H4 (cell line): ENCODE results near the gene SORCS1. TPM values are rescaled to one million over a fixed set of nuclear protein-coding genes. Genes with fewer than 3 reads are reported as not detected.

Source experiments
- DNase-seq: peaks from one replicate; pipeline ENCODE4 v3.0.0-alpha.2; 2015; ENCODE audit warnings: low spot score
- total RNA-seq: library from RNA; depleted of rRNA; stranded (reverse); fragments of >200 nt; shearing (Covaris generic); gene quantifications from 2 replicates; pipeline ENCODE4 v1.2.3, GENCODE V29; 2014; rRNA removed

SORCS1 gene
- 0.35 TPM in 1 of 2 replicates, not detected in the other for total RNA-seq

DNA sequence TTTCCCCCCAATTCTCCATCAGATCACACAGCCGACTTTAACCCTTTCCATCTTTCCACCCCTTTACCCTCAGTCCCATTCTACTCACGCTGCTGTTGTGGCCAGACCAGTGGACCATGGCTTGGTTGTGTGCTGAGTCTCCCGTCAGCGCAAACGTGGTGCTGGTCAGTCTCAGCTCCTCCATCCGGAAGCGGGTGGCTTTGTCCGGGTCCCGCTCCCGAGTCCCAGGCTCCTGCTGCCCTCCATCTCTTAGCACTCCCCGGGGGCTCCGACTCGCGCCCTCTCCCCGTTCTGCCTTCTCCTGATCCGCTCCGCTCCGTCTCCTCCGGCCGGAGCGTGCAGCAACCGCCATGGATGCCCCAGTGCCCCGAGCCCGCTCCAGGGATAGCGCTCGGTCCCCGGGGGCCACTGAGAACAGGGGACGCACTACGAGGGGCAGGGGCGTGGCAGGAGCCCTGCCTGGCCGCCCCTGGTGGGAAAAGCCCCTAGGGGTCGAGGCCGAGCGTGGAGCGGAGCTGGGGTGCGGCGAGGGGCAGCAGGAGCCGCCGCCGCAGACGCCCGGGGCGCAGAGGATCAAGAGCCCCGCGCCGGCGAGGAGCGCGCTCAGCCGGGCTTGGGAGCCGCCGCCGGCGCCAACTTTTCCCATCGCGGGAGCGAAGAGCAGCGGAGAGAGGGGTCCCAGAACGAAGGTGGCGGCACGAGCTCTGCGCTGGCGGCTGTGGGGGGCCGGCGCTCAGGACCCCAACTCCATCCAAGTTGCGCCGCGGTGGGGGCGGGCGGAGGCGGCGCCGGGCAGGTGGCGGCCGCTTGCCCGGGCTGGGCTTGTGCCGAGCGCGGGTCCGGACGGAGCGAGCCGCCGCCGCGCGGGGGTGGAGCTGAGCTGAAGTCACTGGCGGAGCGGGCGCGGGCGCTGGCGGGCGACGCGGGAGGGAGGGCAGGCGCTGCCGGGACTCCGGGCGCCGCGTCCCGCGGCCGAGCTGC is at the start of gene SORCS1:
TSS of gene SORCS1 (minus strand) at position 826 of the 981 bp plus-strand sequence.
- no peak for DNase-seq

DNA sequence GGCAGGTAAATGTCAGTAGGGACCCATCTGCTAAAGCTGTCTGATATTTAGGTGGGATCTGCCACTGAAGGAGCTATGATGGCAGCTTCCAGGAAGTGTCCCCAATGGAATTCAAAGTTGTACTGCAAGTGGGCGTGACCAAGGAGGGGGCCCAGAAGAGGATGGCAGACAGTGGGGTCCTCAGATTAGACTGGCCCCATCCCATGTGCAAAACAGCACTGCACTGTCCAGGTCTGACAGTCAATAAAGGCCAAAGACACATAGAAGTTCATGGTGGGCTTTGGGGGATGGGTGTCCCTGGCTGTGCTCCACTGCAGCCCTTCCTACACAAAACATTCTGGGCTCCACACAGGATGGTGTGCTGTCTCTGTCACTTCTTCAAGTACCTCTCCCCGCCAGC is 49.8 kb upstream of the SORCS1 start:
- no peak for DNase-seq

DNA sequence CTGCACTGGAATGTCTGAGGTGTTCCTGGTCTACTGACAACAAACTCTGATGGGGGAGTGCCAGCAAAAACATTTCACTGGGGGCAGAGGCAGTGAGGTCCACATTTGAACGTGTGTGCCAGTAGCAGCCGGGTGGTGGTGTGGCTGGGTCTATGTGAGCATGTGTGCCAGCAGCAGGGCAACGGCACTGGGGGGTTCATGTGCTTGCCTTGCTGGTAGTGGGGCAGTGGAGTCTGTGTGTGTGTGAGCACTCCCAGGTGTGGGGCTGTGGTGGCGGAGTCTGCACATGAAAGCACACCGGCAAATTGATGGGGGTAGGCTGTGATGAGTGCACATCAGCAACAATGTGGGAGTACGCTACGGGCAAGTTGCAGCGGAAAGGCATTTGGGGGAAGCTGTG is 49.4 kb upstream of the SORCS1 start:
- DNase-seq, result no peak

DNA sequence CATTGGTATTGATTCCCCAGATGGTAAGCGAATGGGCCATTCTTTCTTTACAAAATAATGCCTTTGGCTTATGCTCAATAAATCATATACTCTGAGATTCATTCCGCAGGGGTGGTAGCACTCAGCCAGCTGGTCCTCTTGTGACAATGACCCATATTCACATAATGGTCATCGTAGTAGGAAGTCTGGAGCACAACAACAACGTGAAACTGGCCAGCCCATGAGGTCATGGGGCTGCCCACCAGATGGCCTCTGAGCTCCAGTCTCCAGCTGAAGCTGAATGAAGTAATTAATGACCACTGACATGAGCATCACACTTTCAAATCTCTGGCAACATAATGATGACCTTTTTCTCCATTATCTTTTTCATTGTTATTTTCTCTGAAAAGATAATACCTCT is 42.3 kb upstream of the SORCS1 start:
- DNase-seq, result no peak

DNA sequence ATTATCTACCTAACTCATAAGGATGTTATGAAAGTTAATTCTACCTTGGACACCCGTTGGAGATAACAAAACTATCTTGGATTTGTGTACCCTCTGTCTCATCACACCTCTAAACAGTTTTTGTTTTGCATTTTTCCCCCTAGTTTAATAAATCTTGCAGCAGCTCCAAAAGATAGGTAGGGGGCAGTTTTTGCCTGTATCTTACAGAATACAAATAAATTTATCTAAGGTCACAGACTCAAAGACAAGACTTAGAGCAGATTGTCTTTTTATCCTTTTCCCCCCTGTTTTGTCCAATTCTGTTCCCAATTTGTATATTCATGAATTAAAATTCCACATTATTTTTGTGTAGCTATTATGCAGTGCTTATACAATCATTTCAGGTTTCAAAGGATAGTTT is 5.0 kb upstream of the SORCS1 start:
- no peak for DNase-seq

DNA sequence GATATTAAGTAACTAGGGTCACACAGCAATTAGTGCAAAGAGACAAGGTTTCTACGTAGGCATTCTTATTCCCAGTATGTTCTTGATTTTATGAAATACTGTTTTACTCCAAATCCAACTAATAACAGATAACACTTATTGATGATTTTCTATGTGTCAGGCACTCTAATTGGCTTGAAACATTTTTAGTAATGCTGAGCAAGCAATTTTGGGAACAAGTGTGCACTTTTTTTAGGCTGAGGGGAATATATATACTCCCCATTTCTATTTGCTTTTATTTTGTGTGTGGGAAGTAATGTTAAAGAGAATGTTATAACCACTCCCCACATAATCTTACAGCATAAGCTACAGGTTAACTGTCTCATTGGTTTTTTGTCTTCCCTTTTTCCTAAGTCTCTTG is 4.2 kb upstream of the SORCS1 start:
- no peak for DNase-seq

DNA sequence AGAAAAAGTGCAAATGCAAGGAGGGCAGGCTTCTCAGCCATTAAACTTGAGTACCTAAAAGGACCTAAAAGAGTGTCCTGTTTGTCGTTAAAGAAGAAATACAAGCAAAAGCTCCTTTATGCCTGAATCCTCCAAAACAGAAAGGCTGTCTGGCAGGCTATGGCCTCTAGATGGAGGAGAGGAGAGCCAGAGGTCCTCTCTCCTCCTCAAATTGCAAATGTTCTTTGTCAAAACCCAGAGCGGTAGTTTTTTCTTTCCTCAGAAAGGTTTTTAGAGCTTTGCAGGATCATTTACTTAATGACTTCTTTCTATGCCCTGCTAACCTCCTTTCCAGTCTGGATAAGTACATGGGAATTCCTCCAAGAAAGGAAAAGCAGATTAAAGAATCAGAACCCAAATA is 1.9 kb upstream of the SORCS1 start:
- DNase-seq, result no peak

DNA sequence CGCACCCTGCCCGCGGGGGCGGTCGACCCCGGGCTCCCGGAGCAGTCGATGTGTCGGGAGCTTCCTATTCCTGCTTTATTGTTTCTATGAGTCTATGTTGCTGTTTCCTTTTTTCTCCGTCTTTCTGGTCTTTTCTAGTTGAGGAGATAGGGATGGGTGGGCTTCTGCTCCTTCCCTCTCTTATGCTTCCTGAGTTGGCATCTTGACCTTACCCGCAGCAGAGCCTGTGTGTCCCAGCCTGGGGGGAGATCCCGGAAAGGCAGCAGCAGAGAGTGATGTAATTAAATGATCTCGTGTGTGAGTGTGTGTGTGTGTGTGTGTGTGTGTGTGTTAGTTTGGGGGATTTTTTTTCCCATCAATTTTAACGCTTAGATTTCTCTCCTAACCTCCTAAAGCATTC is 486 bp upstream of the SORCS1 start:
- DNase-seq, result no peak

DNA sequence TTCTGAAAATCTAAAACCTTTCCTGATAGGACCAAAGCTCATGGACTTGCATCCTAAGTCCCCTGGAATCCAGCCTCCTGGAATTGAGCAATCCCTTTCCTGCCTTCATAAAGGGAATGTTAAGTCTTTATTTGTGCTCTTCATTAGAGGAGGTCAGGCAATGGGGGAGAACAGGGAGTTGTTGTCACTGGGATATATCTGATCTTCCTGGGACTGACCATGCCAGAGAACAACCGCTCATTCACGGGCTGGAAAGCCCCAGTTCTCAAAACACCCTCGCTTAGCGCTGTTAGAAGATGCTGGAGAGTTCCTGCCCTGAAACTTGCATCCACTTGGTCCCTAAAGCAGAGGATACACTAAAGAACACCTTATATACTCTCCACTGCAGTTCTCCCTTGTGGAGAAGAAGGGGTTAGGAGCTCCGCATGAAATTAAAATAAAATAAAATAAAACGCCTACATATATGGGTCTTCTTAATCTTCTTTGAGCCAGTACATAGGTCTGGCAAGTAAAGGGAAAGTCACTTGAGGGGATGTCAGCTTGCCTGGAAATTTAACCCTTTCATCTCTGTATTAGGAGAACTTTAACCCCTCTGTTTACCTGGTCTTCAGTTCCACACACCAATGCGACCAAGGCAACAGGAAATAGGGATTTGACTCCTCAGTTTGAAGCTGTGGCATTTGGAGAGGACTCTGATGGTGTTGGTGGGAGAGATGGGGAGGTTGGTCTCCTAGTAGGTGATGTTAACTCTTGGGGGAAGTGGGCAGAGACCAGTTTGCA is 1.2 kb downstream of the SORCS1 start:
- no peak for DNase-seq

DNA sequence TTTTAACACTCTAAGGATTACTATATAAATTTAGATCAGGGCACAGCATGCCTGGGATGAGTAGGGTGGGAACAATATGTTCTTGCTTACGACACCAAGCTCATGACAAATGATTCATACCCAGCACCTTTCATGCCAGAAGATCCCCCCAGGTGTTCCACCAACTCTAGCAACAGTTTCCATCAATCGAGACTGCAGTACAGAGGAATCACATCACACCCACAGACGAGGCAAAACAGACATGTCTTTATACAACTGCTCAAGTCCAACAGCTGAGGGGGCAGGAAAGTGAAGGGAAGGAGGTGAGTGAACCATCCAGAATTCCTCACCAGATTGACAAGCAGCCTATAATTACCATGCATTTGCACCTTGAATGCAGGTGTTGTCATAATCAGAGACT is 3.6 kb downstream of the SORCS1 start:
- no peak for DNase-seq

DNA sequence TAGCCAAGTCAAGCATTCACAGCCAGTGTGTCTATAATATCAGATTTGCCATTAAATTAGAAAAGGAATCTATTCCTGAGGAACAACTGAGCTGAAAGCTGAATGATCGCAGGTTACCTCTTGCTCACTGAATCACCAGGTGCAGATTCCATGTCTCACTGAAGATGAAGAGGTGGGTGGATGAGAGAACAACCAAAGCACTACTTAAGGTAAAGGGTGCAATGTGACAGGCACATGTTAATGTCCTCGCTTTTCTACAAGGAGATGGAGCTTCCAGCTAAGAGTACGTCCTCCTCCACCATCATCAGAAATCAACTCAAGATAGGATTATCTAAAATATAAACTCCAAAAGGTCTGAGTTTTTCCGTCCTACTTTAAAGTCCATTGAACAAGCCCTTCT is 4.6 kb downstream of the SORCS1 start:
- DNase-seq, result no peak

DNA sequence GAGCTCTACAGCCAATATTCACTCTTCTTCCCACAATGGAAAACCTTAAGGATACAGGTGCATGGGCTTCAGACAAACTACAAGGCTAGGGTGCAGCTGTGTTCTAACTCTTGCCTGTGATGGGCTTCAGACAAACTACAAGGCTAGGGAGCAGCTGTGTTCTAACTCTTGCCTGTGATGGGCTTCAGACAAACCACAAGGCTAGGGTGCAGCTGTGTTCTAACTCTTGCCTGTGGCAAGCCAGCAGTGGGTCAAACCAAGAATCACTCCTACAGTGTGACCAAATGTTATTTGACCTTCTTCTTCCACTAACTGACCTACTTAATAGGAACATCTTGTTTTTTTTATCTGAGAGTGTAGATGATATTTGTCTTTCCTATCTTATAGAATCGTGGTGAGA is 7.4 kb downstream of the SORCS1 start:
- DNase-seq, result no peak

DNA sequence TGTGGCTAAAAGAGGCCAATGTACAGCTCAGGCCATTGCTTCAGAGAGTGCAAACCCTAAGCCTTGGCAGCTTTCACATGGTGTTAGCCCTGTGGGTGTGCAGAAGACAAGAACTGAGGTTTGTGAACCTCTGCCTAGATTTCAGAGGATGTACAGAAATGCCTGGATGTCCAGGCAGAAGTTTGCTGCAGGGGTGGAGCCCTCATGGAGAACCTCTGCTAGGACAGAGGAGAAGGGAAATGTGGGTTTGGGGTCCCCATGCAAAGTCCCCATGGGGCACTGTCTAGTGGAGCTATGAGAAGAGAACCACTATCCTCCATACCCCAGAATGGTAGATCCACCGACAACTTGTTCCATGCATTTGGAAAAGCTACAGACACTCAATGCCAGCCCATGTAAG is 12.4 kb downstream of the SORCS1 start:
- DNase-seq, result no peak

DNA sequence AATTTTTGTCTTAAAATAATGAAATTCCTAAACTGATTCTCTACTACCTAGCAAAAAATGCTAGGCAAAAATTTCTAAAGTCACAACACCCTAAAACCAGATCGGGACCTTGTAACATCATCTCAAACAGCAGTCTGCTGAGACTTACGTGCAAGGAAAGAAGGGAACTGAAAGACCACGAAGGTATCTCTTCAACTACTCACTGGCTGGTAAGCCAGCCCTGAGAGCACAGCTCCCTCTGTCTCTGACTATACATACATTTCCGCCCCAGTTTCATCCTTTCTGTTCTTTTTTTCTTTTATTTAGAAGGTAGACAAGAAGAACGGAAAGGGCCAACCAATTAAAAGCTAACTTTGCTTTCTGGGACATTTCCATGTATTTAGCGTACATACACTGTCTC is 15.6 kb downstream of the SORCS1 start:
- no peak for DNase-seq

DNA sequence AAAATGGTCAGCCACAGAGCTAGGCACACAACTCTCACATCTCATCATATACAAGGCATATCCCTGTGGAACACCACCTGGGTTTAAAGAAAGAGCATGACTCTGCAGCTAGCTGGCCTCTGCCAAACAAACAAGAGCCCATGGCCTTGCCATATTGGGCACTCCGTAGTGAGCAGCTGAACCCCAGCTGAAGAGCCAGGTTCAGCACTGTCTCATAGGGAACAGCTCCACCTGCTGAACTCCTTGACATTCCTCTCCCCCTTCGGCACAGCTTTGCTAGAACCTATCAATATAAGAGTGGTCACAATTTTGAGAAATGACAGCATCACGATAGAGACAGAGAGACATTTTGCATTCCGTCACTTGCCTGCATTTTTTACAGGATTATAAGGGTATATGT is 20.0 kb downstream of the SORCS1 start:
- DNase-seq, result no peak

DNA sequence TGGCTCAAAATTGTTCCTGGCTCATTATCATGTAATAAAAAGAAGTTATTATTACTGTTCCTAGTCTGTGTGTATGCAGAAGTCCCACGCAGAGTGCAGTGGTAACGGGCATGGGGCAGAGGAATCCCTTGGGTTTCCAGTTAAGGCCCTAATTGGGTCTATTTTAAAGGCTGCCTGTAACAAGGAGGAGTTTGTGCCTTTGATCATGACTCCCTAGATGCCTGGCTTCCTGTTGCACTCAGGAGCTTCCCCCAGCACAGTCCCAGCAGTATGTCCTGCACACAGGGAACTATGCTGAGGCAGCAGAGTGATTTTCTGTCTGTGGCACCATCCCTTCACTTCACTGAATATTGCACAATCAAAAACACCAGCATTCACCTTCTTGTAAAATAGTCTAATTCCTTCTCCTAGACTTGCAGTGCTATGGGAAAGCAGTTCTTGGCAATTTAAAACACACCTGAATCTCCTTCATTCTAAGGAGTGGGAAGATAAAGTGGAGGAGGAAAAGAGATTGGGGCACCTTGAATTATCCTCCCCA is 22.9 kb downstream of the SORCS1 start:
- no peak for DNase-seq

DNA sequence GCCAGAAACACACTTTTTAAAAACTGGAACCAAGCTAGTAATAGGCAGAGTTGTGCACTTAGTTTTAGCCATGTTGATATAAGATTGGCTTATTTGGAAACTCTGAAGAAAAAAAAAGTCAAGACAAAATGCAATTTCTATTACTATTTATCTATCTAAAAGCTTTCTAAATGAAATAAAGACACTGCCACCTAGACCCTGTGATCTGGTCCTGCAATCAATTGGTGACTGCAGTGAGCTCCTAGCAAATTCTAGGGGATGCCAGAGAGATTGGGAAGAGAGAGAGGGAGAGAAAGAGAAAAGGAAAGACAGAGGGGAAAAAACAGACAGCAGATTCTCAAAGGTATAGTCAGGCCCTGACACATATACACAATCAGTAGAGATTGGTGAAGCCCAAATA is 25.3 kb downstream of the SORCS1 start:
- no peak for DNase-seq

DNA sequence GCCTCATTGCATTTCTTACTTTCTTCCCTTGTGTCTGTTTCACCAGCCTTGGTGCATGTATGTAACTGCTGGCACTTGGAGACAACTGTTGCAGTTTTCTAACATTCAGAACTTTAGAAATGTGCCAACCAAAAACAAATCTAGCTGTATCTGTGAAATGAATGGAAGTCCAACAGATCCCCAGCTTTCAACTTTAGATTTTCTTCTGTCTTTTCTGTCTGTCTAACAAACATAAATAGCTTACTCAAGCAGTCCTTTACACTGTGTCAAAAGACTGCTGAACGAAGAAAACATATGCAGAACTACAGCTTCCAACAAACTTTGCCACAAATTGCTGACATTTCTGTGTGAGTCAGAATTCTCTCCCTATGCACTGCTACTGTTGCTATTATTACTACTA is 30.9 kb downstream of the SORCS1 start:
- DNase-seq, result no peak

DNA sequence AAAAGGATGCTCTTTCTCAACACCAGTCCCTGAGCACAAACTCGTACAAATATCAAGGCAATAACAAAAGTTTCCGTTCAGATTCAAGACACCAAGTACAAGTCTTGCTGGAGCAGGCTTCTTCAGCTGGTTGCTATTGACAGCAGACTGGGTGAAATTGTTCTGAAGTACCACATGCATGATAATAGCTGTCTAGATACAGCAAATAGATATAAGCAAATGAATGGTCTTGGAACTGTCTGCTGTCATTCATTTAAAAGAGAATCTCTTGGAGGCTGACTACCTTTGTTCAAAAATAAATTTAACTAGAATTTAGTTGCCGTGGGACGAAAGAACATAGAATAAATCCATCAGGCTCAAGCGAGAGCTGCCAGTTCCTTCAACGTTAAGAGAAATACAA is 35.5 kb downstream of the SORCS1 start:
- no peak for DNase-seq

DNA sequence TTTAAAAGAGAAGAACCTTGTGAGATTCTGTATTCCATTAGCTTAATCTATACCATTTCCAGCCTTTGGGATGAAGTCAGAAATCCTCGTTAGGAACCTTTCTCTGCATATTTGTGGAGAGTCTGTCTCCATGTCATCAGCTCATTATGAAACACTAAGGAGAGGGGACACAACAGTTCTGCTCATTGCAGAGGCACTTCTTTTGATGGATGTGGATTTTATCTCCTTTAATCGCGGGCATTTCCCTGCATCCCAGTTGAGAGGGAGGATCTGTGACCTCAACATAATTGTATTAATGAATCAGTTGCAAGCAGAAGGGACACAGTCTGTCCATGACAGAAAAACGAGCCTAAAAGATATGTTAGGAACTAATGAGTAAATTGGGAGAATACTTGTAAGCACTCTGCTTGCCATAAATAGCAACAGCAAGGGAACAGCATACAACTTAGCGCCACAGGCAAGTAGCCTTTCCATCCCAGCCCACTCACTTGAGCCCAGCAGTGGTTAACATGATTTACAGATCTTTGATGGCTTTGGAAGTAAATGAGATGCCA is 37.9 kb downstream of the SORCS1 start:
- no peak for DNase-seq

DNA sequence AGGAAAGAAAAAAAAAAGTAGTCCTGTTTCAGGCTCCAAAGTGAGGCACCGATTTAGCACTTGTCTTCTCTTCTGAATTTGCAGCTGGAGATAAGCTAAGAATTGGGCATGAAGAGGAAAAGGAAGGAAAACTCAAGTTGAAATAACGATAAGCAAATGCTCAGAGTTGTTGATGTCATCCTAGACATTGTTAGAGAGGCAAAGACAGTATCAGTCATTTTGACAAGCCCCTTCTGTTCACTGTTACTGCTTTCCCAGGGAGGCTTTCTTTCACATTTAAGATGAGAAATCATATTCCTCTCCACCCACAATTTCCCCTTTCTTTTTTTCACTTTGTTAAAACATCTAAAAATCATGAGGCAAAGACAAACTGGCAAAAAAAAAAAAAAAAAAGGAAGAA is 41.8 kb downstream of the SORCS1 start:
- no peak for DNase-seq

DNA sequence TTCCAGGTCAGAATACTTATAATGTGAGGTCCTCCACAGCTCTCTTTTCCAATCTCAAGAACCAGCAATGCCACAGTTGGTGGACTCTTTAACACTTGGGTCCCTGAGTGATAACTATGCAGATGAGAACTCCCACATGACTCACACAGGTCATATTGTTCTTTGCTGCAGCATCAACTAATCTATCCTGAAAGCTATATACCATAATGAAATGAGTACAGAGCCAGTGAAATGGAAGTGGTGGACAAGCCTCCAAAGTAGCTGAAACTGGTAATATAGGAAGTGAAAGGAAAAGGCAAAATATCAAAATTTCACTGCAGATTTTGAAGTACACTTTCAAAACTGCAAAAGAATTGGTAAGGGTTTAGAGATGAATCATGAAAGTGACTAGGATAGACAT is 45.6 kb downstream of the SORCS1 start:
- no peak for DNase-seq
